HG03439 (cell line): ENCODE data around the gene TSPAN5.
"Not testable (repeated sequence)": the region's sequence is repeated elsewhere in the genome, so short reads cannot be mapped to it uniquely, and the experiment has no call there.

ENCODE experiments used
- ATAC-seq: cut with Tn5 transposase; IDR thresholded peaks from one replicate; pipeline ENCODE4 v1.9.1; 2021; ENCODE audit warnings: mild to moderate bottlenecking, moderate library complexity; ENCODE audit not compliant: unreplicated experiment

TSPAN5 gene

DNA sequence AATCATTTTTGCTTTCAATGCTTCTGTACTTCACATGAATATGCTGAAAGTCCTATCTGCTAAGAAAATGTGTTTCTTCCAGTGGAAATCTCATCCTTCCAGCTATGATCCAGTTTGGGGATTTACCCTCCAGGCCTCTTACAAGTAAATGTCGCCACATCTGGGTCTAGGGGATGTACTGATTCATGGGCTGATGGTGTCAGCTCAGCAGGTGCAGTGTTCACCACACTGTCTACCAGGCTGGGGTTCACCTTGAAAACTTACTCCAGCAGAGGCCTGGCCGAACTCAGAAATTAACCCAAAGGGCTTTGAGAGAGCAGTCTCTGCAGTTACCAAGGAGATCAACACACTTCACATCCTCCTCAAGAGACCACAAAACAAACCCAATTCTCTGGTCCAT, 154.3 kb downstream of the TSPAN5 start:
- no peak for ATAC-seq

DNA sequence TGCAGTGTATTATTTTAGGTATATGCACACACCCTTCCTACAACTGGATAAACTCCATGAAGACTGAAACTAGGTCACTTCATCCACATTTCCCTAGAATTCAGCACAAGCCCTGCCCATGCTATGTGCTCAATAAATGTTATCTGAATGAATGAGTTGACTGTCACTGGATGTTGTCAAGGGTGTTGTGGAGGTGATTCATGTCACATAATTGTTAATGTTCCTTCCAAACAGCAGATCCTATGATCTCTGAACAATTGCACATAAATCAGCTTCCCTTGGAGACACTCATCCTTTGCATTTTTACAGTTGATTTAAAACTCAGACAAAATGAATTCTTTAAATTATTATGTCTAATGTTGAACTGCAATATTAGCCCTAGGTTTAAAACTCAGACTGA, 154.7 kb downstream of the TSPAN5 start:
- ATAC-seq = no peak

DNA sequence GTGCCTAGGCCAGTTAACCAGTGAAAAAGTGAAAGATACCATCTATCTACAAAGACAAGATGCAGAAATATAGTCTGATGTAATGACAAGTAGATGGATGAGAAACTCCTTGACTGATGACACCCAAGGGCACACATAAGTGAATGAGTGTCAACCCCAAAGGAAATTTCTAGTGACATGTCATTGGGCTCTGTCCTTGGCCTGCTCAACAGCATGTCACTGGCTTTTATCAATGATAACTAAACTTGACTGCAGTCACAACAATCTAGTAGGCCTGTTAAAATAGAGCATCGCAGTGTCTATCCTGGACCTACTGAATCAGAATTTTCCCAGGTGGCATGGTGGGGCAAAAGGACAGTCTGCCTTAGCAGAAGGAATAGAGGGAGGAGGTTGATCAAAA, 155.8 kb downstream of the TSPAN5 start:
- no peak for ATAC-seq

DNA sequence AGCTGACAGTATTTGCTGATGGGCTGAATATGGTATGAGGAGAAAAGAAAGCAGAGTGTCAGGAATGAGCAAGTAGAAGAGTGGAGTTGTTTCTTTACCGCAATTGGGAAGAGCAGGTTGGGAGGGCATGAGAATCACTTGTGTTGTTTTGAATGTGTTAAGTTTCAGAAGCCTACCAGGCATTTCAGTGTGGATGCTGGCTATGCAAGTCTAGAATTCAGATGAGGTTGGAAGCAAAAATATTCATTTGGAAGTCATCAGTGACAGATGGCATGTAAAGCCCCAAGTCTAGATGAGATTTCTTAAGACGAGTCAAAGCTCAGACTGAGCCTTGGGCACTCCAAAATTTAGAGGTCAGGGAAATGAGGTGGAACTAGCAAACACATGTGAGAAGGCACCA, 156.4 kb downstream of the TSPAN5 start:
- no peak for ATAC-seq

GRCh38 chr4:98501383-98501782, 157.0 kb downstream of the TSPAN5 start:
- ATAC-seq = no peak

GRCh38 chr4:98498774-98499173, 159.6 kb downstream of the TSPAN5 start:
- ATAC-seq = no peak

DNA sequence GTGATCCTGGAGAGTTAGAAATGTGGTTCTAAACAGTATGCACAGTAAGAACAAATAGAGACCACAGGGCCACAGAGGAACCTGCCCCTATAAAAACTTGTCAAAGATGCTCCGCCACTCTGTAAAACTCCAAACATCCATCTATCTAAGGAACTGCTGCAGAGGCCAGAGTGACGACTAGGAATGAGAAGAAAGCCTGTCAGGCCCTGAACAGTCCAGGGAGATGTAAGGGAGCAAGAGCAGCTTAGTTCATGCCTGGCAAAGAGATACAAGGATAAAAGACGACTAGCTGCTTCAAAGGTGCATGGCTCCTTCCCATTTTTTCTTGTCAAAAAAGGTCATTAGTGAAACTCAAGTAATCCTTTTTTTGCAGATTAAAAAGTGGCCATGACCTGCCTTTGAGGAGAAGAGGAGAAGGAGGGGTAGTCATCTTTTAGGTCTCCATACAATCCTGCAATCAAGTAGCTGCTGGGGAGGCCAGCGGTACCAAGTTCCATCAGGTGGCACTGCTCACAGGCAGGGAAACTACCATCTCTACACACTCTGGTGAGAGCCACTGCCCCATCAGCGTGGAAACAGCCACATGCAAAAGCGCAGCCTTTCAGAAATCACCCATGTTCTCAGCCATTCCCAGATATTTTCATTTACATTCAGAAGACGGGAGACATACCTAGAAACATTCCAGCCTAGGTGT, 162.1 kb downstream of the TSPAN5 start:
- ATAC-seq = no peak

GRCh38 chr4:98493296-98493695, 165.1 kb downstream of the TSPAN5 start:
- ATAC-seq = peak; percentile 91

DNA sequence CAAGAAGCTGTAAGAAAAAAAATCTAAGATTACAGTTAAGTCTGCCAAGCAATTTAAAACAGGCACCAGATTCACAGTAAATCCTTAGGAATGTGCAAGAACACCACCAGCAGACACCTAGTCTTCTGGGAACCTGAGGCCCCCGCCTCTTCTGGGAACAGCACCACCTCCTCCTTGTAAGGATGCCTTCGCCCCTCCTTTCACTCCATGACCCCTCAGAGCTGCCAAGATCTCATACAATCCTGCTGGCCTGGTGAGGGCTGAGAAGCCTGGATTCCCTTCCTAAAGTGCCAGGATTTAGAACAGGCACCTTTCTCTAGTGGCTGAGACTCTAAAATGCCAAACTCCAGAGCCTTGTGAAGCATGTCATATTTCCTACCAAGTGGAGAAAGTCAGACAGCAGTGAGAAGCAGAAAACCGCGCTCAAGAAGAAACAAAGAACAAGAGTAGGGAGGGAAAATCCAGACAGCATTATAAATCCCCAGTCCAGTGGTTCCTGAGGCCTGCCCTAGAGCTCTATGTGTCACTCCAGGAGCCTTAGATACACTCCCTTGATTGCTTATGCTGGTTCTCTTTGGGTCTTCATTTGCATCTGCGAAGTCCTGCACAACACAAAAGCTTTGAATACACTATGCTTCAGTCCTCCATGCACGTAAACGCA, 166.4 kb downstream of the TSPAN5 start:
- no peak for ATAC-seq

GRCh38 chr4:98490251-98490650, 168.2 kb downstream of the TSPAN5 start:
- ATAC-seq = no peak

DNA sequence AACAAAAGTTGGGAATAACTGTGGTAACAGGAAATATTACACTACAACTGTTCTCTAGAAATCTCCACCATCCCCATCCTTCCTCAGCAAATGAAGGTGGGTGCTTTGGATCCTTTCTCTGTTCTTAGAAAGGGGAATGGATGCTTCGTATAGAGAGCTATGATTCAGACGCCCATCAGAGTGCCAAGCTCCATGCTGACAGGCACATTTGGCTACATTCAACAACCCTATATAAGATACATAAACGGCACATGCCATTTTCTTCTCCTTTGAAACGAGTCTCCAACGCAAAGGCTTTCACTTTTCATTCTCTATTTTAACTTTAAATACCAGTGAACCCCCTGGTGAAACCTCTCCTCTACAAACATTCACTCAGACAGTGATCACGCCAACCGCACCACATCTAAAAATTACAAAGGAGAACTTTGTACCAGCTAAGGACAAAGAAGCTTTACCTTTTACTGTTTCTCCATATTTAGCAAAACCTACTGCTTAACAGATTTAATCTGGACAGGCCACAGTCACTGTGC, 172.5 kb downstream of the TSPAN5 start:
- no peak for ATAC-seq

DNA sequence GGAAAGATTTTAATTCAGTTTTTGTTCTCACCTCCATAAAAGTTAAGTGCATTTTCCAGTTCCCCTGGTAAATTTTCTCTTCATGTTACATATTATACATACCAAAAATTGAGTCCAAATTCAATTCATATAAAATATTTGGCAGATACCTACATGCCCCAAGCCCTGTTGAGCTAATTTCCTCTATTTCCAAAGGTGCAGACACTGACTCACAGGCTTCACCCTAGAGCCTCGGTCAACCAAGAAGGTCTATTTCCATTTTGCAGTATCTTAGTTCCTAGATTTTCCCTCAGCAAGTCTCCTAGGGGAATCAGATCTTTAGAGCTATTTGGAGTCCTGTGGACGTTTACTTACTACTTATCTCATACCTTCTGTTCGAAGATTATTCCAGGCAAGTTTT, 174.4 kb downstream of the TSPAN5 start:
- ATAC-seq = no peak

DNA sequence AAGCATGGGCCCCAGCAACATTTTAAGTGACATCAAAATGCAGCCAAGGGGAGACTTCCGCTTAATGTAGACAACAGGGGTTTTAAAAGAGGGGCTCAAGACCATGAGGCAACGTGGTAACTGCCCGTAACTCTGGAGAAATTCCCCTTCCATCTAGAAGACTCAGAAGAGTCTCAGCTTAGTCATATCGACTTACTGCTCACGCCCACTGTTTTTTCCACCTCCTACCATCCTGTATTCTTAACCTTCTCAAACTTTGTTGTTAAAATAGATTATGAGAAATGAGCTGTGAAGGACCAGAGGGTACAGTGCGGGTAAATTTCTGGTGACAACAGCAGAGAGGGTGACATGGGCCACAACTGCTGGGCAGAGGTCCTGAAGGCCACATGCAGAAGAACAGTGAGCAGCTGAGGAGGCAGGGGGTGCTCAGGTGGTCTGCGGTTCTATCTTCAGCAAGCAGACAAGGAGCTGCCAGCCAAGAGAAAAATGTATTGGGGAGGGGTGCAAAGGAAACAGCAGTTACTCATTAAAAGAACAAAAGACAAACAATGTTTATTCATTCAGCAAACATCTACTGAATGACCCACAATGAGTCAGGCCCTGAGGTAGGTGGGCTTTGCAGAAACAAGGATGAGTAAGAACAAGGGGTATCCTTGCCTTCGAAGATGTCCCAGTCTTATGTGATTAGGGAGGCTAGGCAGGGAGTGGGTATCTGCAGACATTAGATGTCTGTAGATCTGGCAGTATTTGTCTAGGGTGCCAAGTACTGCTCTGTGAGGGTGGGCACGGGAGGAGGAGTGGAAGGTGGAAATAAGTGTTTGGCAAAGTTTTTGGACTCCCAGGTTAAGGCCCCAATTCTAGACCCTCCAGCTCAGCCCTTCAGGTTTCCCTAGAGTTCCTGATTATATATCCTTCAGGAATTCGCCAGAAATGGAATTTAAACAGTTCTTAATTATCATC, 175.3 kb downstream of the TSPAN5 start:
- peak; percentile 97 for ATAC-seq

GRCh38 chr4:98482503-98482846, 175.9 kb downstream of the TSPAN5 start:
- ATAC-seq = peak; percentile 26

DNA sequence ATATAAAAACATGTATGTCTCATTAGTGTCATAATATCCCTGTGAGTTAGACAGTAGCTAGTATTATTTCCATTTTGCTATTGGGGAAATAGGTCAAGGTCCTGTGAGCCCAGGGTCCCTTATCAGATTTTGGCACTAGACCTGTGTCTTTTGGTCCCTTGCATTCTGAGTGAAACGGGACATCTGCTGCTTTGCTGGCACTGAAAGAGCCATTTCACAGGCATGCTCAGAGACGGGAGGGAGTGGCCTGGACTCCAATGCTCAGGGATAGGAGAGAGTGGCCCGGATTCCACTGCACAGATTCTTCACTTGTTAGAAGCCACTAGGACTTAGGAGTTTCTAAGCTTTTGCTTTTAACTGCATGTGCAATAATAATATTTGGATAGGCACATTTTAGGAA, 177.2 kb downstream of the TSPAN5 start:
- ATAC-seq = no peak

DNA sequence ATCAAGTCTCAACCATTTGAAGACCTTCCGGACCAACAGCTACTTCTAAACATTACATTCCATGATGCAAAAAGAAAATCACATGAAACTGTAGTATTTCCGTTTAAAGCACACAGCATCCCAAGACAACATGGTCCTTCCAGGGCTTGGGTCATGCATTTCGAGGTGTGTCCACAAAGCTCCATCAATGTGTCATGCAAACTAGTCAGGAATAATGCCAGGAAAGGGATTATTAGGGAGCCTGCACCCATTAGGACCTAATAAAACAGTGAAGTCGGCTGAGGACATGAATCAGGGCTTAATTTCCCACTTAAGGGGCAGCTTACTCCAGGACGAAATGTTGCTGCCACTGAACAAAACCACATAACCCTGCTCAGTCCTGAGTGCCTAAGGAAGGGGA, 177.9 kb downstream of the TSPAN5 start:
- ATAC-seq = no peak

DNA sequence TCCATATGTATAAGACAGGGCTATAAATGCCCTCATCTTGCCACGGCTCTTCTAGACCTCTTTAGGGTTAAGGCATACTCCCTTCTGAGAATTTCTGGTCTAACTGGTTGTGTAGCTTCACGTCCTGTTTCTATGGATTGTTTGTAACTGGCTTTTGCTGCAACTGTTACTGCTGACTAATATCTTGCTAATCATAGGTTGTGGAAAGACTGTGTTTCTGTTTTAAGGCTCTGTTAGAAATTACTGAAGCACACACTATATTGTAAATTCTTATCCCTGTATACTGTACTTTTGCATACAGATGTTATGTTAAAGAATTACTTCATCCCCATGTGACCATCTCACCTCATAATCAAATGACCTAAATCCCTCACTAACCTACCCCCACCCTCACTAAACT, 178.8 kb downstream of the TSPAN5 start:
- not testable (repeated sequence) for ATAC-seq

GRCh38 chr4:98476891-98477290, 181.5 kb downstream of the TSPAN5 start:
- no peak for ATAC-seq

GRCh38 chr4:98474408-98474844, 184.0 kb downstream of the TSPAN5 start:
- no peak for ATAC-seq

DNA sequence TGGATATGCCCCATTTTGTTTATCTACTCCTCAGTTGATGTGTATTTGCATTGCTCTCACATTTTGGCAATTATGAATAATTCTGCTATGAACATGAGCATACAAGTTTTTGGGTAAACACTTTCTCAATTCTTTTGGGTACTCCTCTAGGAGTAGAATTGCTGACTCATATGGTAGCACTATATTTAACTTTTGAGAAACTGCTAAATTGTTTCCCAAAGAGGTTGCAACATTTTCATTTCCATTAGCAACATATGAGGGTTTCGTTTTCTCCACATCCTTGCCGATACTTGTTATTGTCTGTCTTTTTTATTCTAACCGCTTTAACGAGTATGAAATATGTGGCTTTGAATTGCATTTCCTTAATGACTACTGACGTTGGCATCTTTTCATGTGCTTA, 185.4 kb downstream of the TSPAN5 start:
- ATAC-seq = no peak

DNA sequence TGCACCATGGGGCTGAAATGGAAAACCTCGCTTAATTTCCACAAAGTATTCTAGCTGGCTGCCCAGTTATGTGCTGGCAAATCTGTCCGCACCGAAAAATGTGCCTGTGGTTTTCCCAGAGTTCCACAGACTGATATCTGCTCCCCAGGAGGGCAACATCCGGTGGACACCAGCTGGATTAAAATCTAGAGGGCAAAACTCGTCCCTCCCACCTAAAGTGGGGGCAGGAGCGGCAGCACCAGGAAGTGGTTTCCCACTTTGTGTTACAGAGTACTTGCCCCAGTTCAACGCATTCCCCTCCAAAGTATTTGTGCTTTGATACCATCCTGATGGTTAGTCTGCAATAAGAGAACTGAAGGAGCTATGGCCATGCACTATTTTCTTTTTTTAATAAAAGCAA, 187.6 kb downstream of the TSPAN5 start:
- no peak for ATAC-seq
